ENCODE results near the gene SH3BGRL2. TPM values are rescaled to one million over a fixed set of nuclear protein-coding genes. Genes with fewer than 3 reads are reported as not detected.

SH3BGRL2 gene
- polyA plus RNA-seq, 1 donor (not counting 4 experiments of a cell fraction or from before 2014, with no cell fraction given) = 3.8 TPM

- no peak for DNase-seq (ENCODE audit: low read depth, low spot score)
- no peak overlapping the region for H2AFZ ChIP-seq (ENCODE audit: control insufficient read depth, low read length)
- no peak overlapping the region for H3K9ac ChIP-seq (ENCODE audit: control insufficient read depth, extremely low read depth, insufficient read depth, low read length)
- no peak overlapping the region for H3K4me2 ChIP-seq (ENCODE audit: control insufficient read depth, extremely low read depth, insufficient read depth, low read depth, low read length)
- H3K9me3 ChIP-seq (ENCODE audit: control insufficient read depth, low read depth, low read length) = no peaks in the 10 kb centered on the region
- no peaks in the 10 kb centered on the region for H3K27me3 ChIP-seq (ENCODE audit: control insufficient read depth, extremely low read depth, insufficient read depth, low read length)
- H3K4me1 ChIP-seq (ENCODE audit: control insufficient read depth, extremely low read depth, insufficient read depth, low read length) = no peaks in the 10 kb centered on the region
- FAIRE-seq = no peak
- H3K27ac ChIP-seq (ENCODE audit: control insufficient read depth, insufficient read depth, low read length) = no peak overlapping the region
- no peaks in the 10 kb centered on the region for H3K9me1 ChIP-seq (ENCODE audit: control insufficient read depth, extremely low read depth, insufficient read depth, low read length)
- no peaks in the 10 kb centered on the region for H3K36me3 ChIP-seq (ENCODE audit: control insufficient read depth in 2 of 2, extremely low read depth in 1 of 2, insufficient read depth in 2 of 2, low read length in 2 of 2)
- dilution Hi-C loops (cut with MboI; ENCODE audit: extremely low pct_ligation_motif_present, low sequenced_read_pairs) = no loop called here
- H3K79me2 ChIP-seq (ENCODE audit: control insufficient read depth, insufficient read depth, low read length) = no peaks in the 10 kb centered on the region
- H4K20me1 ChIP-seq (ENCODE audit: control insufficient read depth, extremely low read depth, insufficient read depth, low read length) = no peaks in the 10 kb centered on the region
- no peak for TF ChIP-seq CTCF (optimal IDR thresholded peaks at IDR 0.05 in 1 of 3, IDR thresholded peaks at IDR 0.05 in 1 of 3, conservative IDR thresholded peaks at IDR 0.05 in 1 of 3; ENCODE audit: extremely low read depth in 1 of 3, insufficient read depth in 2 of 3, low read length in 3 of 3)
- TF ChIP-seq EZH2 (IDR thresholded peaks at IDR 0.05; ENCODE audit: low read length) = no peak
- no peak overlapping the region for H3K4me3 ChIP-seq (ENCODE audit: control insufficient read depth in 2 of 3, extremely low read depth in 1 of 3, insufficient read depth in 2 of 3, low read depth in 1 of 3, low read length in 3 of 3)
Measured at GRCh38 chr6:79684876-79685275, 53.7 kb downstream of the SH3BGRL2 start.

GRCh38 chr6:79686707-79687309 lies 55.7 kb downstream of the SH3BGRL2 start:
- Histone ChIP-seq H3K27ac (ENCODE audit: control insufficient read depth, insufficient read depth, low read length) (no peak overlapping the region), H3K4me1 (ENCODE audit: control insufficient read depth, extremely low read depth, insufficient read depth, low read length) (no peaks in the 10 kb centered on the region), H3K4me2 (ENCODE audit: control insufficient read depth, extremely low read depth, insufficient read depth, low read depth, low read length) (no peak overlapping the region), H3K9ac (ENCODE audit: control insufficient read depth, extremely low read depth, insufficient read depth, low read length) (no peak overlapping the region), H3K79me2 (ENCODE audit: control insufficient read depth, insufficient read depth, low read length) (no peaks in the 10 kb centered on the region), H3K4me3 (ENCODE audit: control insufficient read depth in 2 of 3, extremely low read depth in 1 of 3, insufficient read depth in 2 of 3, low read depth in 1 of 3, low read length in 3 of 3) (no peak overlapping the region), H4K20me1 (ENCODE audit: control insufficient read depth, extremely low read depth, insufficient read depth, low read length) (no peaks in the 10 kb centered on the region), H3K9me3 (ENCODE audit: control insufficient read depth, low read depth, low read length) (no peaks in the 10 kb centered on the region), H2AFZ (ENCODE audit: control insufficient read depth, low read length) (no peak overlapping the region), H3K9me1 (ENCODE audit: control insufficient read depth, extremely low read depth, insufficient read depth, low read length) (no peaks in the 10 kb centered on the region), H3K36me3 (ENCODE audit: control insufficient read depth in 2 of 2, extremely low read depth in 1 of 2, insufficient read depth in 2 of 2, low read length in 2 of 2) (no peaks in the 10 kb centered on the region), H3K27me3 (ENCODE audit: control insufficient read depth, extremely low read depth, insufficient read depth, low read length) (no peaks in the 10 kb centered on the region)
- DNase-seq (ENCODE audit: low read depth, low spot score) = no peak
- no peak for TF ChIP-seq EZH2 (IDR thresholded peaks at IDR 0.05; ENCODE audit: low read length)
- TF ChIP-seq CTCF (optimal IDR thresholded peaks at IDR 0.05 in 1 of 3, IDR thresholded peaks at IDR 0.05 in 1 of 3, conservative IDR thresholded peaks at IDR 0.05 in 1 of 3; ENCODE audit: extremely low read depth in 1 of 3, insufficient read depth in 2 of 3, low read length in 3 of 3) = no peak
- dilution Hi-C loops (cut with MboI; ENCODE audit: extremely low pct_ligation_motif_present, low sequenced_read_pairs) = no loop called here
- no peak for FAIRE-seq
